ENCODE data around the gene C16orf87.

- TF ChIP-seq PATZ1 (CRISPR knock-in tag; IDR thresholded peaks at IDR 0.05; ENCODE audit: borderline replicate concordance) (no peak), CSDC2 (CRISPR knock-in tag; IDR thresholded peaks at IDR 0.05) (no peak), TSHZ2 (CRISPR knock-in tag; IDR thresholded peaks at IDR 0.05) (no peak), ARNTL (CRISPR knock-in tag; IDR thresholded peaks at IDR 0.05; ENCODE audit: borderline replicate concordance, low read depth) (no peak), ZNF8 (CRISPR knock-in tag; IDR thresholded peaks at IDR 0.05) (no peak), PPARA (CRISPR knock-in tag; IDR thresholded peaks at IDR 0.05; ENCODE audit: borderline replicate concordance) (no peak), POU6F1 (CRISPR knock-in tag; IDR thresholded peaks at IDR 0.05; ENCODE audit: borderline replicate concordance, low read depth) (no peak), ESRRG (CRISPR knock-in tag; IDR thresholded peaks at IDR 0.05) (no peak), TCF4 (CRISPR knock-in tag; IDR thresholded peaks at IDR 0.05; ENCODE audit: borderline replicate concordance) (no peak)
Measured at GRCh38 chr16:46762583-46762982, 68.4 kb downstream of the C16orf87 start.
